IMR-90 (cell line): Measurements from ENCODE around the gene TCF7L1. TPM values are rescaled to one million over a fixed set of nuclear protein-coding genes. Genes with fewer than 3 reads are reported as not detected.

Experiments
- ATAC-seq: fragments of 200-7000 bp; cut with Tn5 transposase; 2 replicates; pipeline ENCODE4 v1.9.1; 2020; ENCODE audit warnings: low read depth, mild to moderate bottlenecking, moderate library complexity
- BruUV-seq: library from RNA; stranded (reverse); fragments of 400-500 nt; replicated peaks from 2 replicates; lab custom pipeline; 2021; lab: Mats Ljungman, UMichigan
- CTCF ChIA-PET: fragments of 300-600 bp; formaldehyde crosslinking; extraction: SDS; loops from one replicate; lab custom pipeline; 2021; ENCODE audit warnings: antibody characterized with exemption; lab: Yijun Ruan, JAX
- POLR2A ChIA-PET: fragments of 300-600 bp; sonication (Branson Sonifier 250); formaldehyde crosslinking; loops from one replicate; lab custom pipeline; 2022; ENCODE audit warnings: antibody characterized with exemption; ENCODE audit not compliant: unreplicated experiment; lab: Charles Lee
- DNase-seq: peaks from one replicate; pipeline ENCODE4 v3.0.0; 2013
- H2AFZ ChIP-seq: replicated peaks from 2 replicates; pipeline ENCODE3; 2013; ENCODE audit warnings: low read length, mild to moderate bottlenecking; ENCODE audit not compliant: poor library complexity
- H2AK5ac ChIP-seq: 2 replicates; pipeline ENCODE4 v1.6.1; 2013; ENCODE audit warnings: low read depth, low read length, inconsistent platforms
- H2AK9ac ChIP-seq: replicated peaks from 2 replicates; pipeline ENCODE3; 2013; ENCODE audit warnings: mild to moderate bottlenecking, low read depth, low read length, moderate library complexity; ENCODE audit not compliant: poor library complexity
- H2BK120ac ChIP-seq: 2 replicates; pipeline ENCODE4 v1.6.1; 2013; ENCODE audit warnings: low read depth, low read length, inconsistent platforms
- H2BK15ac ChIP-seq: 3 replicates; pipeline ENCODE4 v1.6.1; 2013; ENCODE audit warnings: low read depth, low read length, inconsistent platforms
- H2BK20ac ChIP-seq: 2 replicates; pipeline ENCODE4 v1.6.1; 2013; ENCODE audit warnings: low read depth, mild to moderate bottlenecking, inconsistent platforms, low read length, moderate library complexity
- H2BK5ac ChIP-seq: 2 replicates; pipeline ENCODE4 v1.6.1; 2013; ENCODE audit warnings: mild to moderate bottlenecking, low read depth, low read length, inconsistent platforms; ENCODE audit not compliant: poor library complexity, severe bottlenecking
- H3K14ac ChIP-seq: replicated peaks from 2 replicates; pipeline ENCODE4 v1.6.1; 2013; ENCODE audit warnings: low read depth, low read length, inconsistent platforms
- H3K18ac ChIP-seq: 2 replicates; pipeline ENCODE4 v1.6.1; 2013; ENCODE audit warnings: low read depth, low read length, control low read depth
- H3K23ac ChIP-seq: 2 replicates; pipeline ENCODE4 v1.6.1; 2013; ENCODE audit warnings: low read depth, low read length, inconsistent platforms
- H3K27ac ChIP-seq: 2 replicates; pipeline ENCODE4 v1.5.1; 2013; ENCODE audit warnings: mild to moderate bottlenecking, control low read depth, low read length; ENCODE audit not compliant: insufficient read depth
- H3K27me3 ChIP-seq: 2 replicates; pipeline ENCODE4 v1.6.1; 2013; ENCODE audit warnings: low read length; ENCODE audit not compliant: control insufficient read depth, insufficient read depth
- H3K36me3 ChIP-seq: 2 replicates; pipeline ENCODE4 v1.6.1; 2013; ENCODE audit warnings: low read length, mixed read lengths; ENCODE audit not compliant: control insufficient read depth, insufficient read depth
- H3K4ac ChIP-seq: 2 replicates; pipeline ENCODE4 v1.6.1; 2013; ENCODE audit warnings: low read depth, low read length, inconsistent platforms
- H3K4me1 ChIP-seq: 2 replicates; pipeline ENCODE4 v1.6.1; 2013; ENCODE audit warnings: low read length, mixed read lengths; ENCODE audit not compliant: control insufficient read depth, insufficient read depth
- H3K4me2 ChIP-seq: 2 replicates; pipeline ENCODE4 v1.6.1; 2013; ENCODE audit warnings: low read depth, mild to moderate bottlenecking, control low read depth, low read length, moderate library complexity
- H3K4me3 ChIP-seq: 2 replicates; pipeline ENCODE4 v1.5.1; 2013; ENCODE audit warnings: low read depth, mild to moderate bottlenecking, control low read depth, low read length, moderate library complexity; ENCODE audit not compliant: insufficient read depth
- H3K56ac ChIP-seq: 2 replicates; pipeline ENCODE4 v1.6.1; 2013; ENCODE audit warnings: low read length, inconsistent platforms; ENCODE audit not compliant: insufficient read depth; ENCODE audit errors: extremely low read depth
- H3K79me1 ChIP-seq, 2 experiments: 2 replicates each; pipeline ENCODE4 v1.6.1; 2013; ENCODE audit warnings: low read length in 2 of 2, inconsistent platforms in 1 of 2, low read depth in 1 of 2
- H3K9ac ChIP-seq: 2 replicates; pipeline ENCODE4 v1.6.1; 2013; ENCODE audit warnings: low read depth, low read length, control low read depth
- H3K9me1 ChIP-seq: 2 replicates; pipeline ENCODE4 v1.6.1; 2013; ENCODE audit warnings: low read length, inconsistent platforms; ENCODE audit not compliant: insufficient read depth
- H3K9me3 ChIP-seq: 2 replicates; pipeline ENCODE4 v1.6.1; 2013; ENCODE audit warnings: low read length; ENCODE audit not compliant: control insufficient read depth, insufficient read depth
- H4K20me1 ChIP-seq: 2 replicates; pipeline ENCODE4 v1.6.1; 2013; ENCODE audit warnings: low read length, inconsistent platforms; ENCODE audit not compliant: insufficient read depth
- H4K5ac ChIP-seq: 2 replicates; pipeline ENCODE4 v1.6.1; 2013; ENCODE audit warnings: mild to moderate bottlenecking, low read depth, low read length, control low read depth
- H4K8ac ChIP-seq, 2 experiments: 2 replicates each; pipeline ENCODE4 v1.6.1; 2013; ENCODE audit warnings: low read depth in 2 of 2, low read length in 2 of 2, control low read depth in 1 of 2, inconsistent platforms in 1 of 2
- H4K91ac ChIP-seq: 2 replicates; pipeline ENCODE4 v1.6.1; 2013; ENCODE audit warnings: low read depth, low read length, inconsistent platforms; ENCODE audit not compliant: insufficient read depth
- BHLHE40 ChIP-seq: fragments of 150-350 bp; IDR thresholded peaks from 2 replicates; pipeline ENCODE4 v1.6.1; 2016; ENCODE audit warnings: mild to moderate bottlenecking, low read depth, low read length
- CHD1 ChIP-seq: IDR thresholded peaks from 2 replicates; pipeline ENCODE4 v1.6.1; 2012; ENCODE audit warnings: low read depth, low read length, improper control_type of control experiment
- CTCF ChIP-seq: conservative IDR thresholded peaks from 2 replicates; pipeline ENCODE4 v1.5.1; 2012; ENCODE audit warnings: mild to moderate bottlenecking, low read depth, low read length, improper control_type of control experiment
- MAFK ChIP-seq: IDR thresholded peaks from 2 replicates; pipeline ENCODE4 v1.6.1; 2012; ENCODE audit warnings: low read depth, low read length, improper control_type of control experiment
- MAZ ChIP-seq: IDR thresholded peaks from 2 replicates; pipeline ENCODE4 v1.6.1; 2012; ENCODE audit warnings: low read depth, mild to moderate bottlenecking, low read length, improper control_type of control experiment, moderate library complexity, borderline replicate concordance
- MXI1 ChIP-seq: IDR thresholded peaks from 2 replicates; pipeline ENCODE4 v1.6.1; 2012; ENCODE audit warnings: low read depth, mild to moderate bottlenecking, low read length, moderate library complexity, borderline replicate concordance
- RAD21 ChIP-seq: IDR thresholded peaks from 2 replicates; pipeline ENCODE4 v1.6.1; 2012; ENCODE audit warnings: low read length, improper control_type of control experiment
- RCOR1 ChIP-seq: IDR thresholded peaks from 2 replicates; pipeline ENCODE4 v1.6.1; 2012; ENCODE audit warnings: mild to moderate bottlenecking, low read length, improper control_type of control experiment; ENCODE audit not compliant: insufficient replicate concordance
- USF2 ChIP-seq: fragments of 150-350 bp; IDR thresholded peaks from 2 replicates; pipeline ENCODE4 v1.6.1; 2017; ENCODE audit warnings: mild to moderate bottlenecking, antibody characterized with exemption, low read length, low read depth
- WGBS, 2 experiments: methylation state at CpG; one replicate each; pipeline versions ENCODE4 v1.1.5 to v1.1.7; 2013; ENCODE audit warnings: missing lambda C conversion rate in 2 of 2; ENCODE audit not compliant: insufficient read length in 1 of 2; ENCODE audit errors: extremely low coverage in 2 of 2; 5-methylcytosine and 5-hydroxymethylcytosine counted together
- dilution Hi-C: fragments of 300-500 bp; cut with HindIII; formaldehyde crosslinking; loops from one replicate; pipeline ENCODE4 v1.14.3; 2018; ENCODE audit warnings: low sequenced_read_pairs; ENCODE audit not compliant: unreplicated experiment
- in situ Hi-C: fragments of 300-500 bp; cut with MboI; formaldehyde crosslinking; loops from 3 replicates; pipeline ENCODE4 v1.14.3; 2019; ENCODE audit warnings: low sequenced_read_pairs, inconsistent platforms, mixed read lengths
- intact Hi-C: fragments of 100-400 bp; cut with micrococcal nuclease; formaldehyde crosslinking; loops from 2 replicates; pipeline ENCODE4 v1.10.0; 2022
- polyA plus RNA-seq, 3 experiments: library from polyadenylated mRNA; depleted of rRNA; stranded (reverse); fragments of >200 nt; gene quantifications; 2 replicates each; pipeline ENCODE4 v1.2.3, GENCODE V29; 2012; ENCODE audit warnings: low replicate concordance in 1 of 3
- total RNA-seq: library from RNA; depleted of rRNA; stranded (reverse); fragments of >200 nt; gene quantifications from 2 replicates; pipeline ENCODE4 v1.2.3, GENCODE V29; 2012
- TF ChIP-seq, protein P1 (sequence below): fragments of 150-350 bp; IDR thresholded peaks from 2 replicates; pipeline ENCODE4 v1.6.1; 2016; ENCODE audit warnings: low read depth, mild to moderate bottlenecking, low read length, moderate library complexity, borderline replicate concordance

TCF7L1 gene
- total and polyA plus RNA-seq, 2 of the 4 experiments (the other 2 are of a cell fraction), result 0.72 to 11.1 TPM

DNA sequence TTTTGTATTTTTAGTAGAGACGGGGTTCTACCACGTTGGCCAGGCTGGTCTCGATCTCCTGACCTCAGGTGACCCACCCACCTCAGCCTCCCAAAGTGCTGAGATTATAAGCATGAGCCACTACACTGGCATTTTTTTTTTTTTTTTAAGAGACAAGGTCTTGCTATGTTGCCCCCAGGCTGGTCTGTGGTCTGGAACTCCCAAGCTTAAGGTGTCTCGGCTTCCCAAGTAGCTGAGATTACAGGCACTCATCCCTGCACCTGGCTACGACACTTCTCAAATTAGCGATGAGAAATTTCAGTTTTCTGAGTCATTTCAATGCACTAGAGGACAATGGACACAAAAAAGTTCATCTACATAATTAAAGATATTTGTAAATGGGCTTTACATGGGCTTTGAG lies 36.6 kb upstream of the TCF7L1 start:
- H2BK15ac ChIP-seq, result no peak overlapping the region
- no peak overlapping the region for H3K23ac ChIP-seq
- H2AFZ ChIP-seq, result no peak overlapping the region
- H3K14ac ChIP-seq, result no peak overlapping the region
- dilution Hi-C loops (no loop called here), in situ Hi-C loops (no loop called here), intact Hi-C loops (no loop called here)
- ChIA-PET POLR2A (no interaction called here), CTCF (no interaction called here)
- TF ChIP-seq USF2, result no peak
- no peak for TF ChIP-seq CHD1
- TF ChIP-seq CTCF, result no peak
- no peak for TF ChIP-seq RAD21
- TF ChIP-seq BHLHE40, result no peak
- TF ChIP-seq MXI1, result no peak
- no peak for TF ChIP-seq MAZ
- TF ChIP-seq, protein P1, sequence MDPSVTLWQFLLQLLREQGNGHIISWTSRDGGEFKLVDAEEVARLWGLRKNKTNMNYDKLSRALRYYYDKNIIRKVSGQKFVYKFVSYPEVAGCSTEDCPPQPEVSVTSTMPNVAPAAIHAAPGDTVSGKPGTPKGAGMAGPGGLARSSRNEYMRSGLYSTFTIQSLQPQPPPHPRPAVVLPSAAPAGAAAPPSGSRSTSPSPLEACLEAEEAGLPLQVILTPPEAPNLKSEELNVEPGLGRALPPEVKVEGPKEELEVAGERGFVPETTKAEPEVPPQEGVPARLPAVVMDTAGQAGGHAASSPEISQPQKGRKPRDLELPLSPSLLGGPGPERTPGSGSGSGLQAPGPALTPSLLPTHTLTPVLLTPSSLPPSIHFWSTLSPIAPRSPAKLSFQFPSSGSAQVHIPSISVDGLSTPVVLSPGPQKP, result no peak
- no peak for TF ChIP-seq MAFK
- TF ChIP-seq RCOR1, result no peak
- no peak overlapping the region for H4K91ac ChIP-seq
- no peak overlapping the region for H3K4ac ChIP-seq
- H2AK5ac ChIP-seq, result no peak overlapping the region
- H3K9me3 ChIP-seq, result peaks cover 10% of the 10 kb centered on the region
- no peaks in the 10 kb centered on the region for H3K4me1 ChIP-seq
- H3K4me2 ChIP-seq, result no peak overlapping the region
- peaks cover 6% of the 10 kb centered on the region for H3K27me3 ChIP-seq
- no peaks in the 10 kb centered on the region for H3K79me1 ChIP-seq
- H3K9me1 ChIP-seq, result no peaks in the 10 kb centered on the region
- H2BK5ac ChIP-seq, result no peak overlapping the region
- H4K8ac ChIP-seq, result no peak overlapping the region
- no peak overlapping the region for H4K5ac ChIP-seq
- H3K27ac ChIP-seq, result no peak overlapping the region
- ATAC-seq (no peak), DNase-seq (no peak)
- no peak overlapping the region for H2AK9ac ChIP-seq
- no peak overlapping the region for H2BK20ac ChIP-seq
- no peak overlapping the region for H3K4me3 ChIP-seq
- no peak overlapping the region for H3K9ac ChIP-seq
- H3K56ac ChIP-seq, result no peak overlapping the region
- no peaks in the 10 kb centered on the region for H4K20me1 ChIP-seq
- no peak overlapping the region for H3K18ac ChIP-seq
- no CpG with 5 or more reads among the region's 6 CpGs for WGBS, 2 experiments
- H3K36me3 ChIP-seq, result no peaks in the 10 kb centered on the region
- BruUV-seq, result no TSS peak
- no peak overlapping the region for H2BK120ac ChIP-seq
